Measurements from ENCODE around the gene PDCD2. TPM values are rescaled to one million over a fixed set of nuclear protein-coding genes. Genes with fewer than 3 reads are reported as not detected.

Gene PDCD2
- total and polyA plus RNA-seq, 4 donors = 19.6 to 28.3 (median 23.2) TPM

DNA sequence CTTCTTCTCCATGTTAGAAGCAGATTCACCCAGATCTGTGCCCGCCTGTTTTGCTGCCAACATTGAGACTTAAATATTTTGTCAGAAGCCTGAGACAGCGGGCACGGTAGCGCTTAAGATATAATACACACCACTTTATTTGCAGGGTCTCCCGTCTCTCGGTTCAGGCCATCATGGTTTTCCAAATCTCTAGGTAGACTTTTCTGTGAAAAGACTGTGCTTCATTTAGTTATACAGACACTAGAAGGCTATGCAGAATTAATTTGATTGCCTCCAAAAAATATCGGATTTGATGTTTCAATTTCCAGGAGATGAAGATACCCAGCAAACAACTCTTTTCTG is 29.7 kb downstream of the PDCD2 start:
- TF ChIP-seq HNF4G (IDR thresholded peaks at IDR 0.05) = no peak
- TF ChIP-seq ATF3 (IDR thresholded peaks at IDR 0.05) = no peak
- TF ChIP-seq EGR1 (IDR thresholded peaks at IDR 0.05; ENCODE audit: low read depth in 2 of 2) = no peak
- TF ChIP-seq NR2F2 (IDR thresholded peaks at IDR 0.05) = no peak
- TF ChIP-seq GABPA (IDR thresholded peaks at IDR 0.05 in 1 of 2, conservative IDR thresholded peaks at IDR 0.05 in 1 of 2) = no peak
- no peak for TF ChIP-seq MAX (IDR thresholded peaks at IDR 0.05)
- H3K4me1 ChIP-seq (ENCODE audit: control insufficient read depth in 4 of 4, insufficient read depth in 4 of 4, low read length in 3 of 4) = peaks cover 5 to 42% (median 38%) of the 10 kb centered on the region in 4 donors
- peak overlapping the region; percentile 88 to 91 (median 89) for H3K4me3 ChIP-seq (ENCODE audit: low read depth in 1 of 3, low read length in 3 of 3)
- peak overlapping the region; percentile 72 to 80 for H3K27ac ChIP-seq (ENCODE audit: low read depth in 1 of 2, low read length in 2 of 2)
- H3K9me3 ChIP-seq (ENCODE audit: control insufficient read depth in 4 of 4, low read length in 3 of 4) = no peaks in the 10 kb centered on the region
- H3K9ac ChIP-seq (ENCODE audit: low read depth in 1 of 2, low read length in 2 of 2) = peak overlapping the region; percentile 59 to 95
- H3K36me3 ChIP-seq (ENCODE audit: control insufficient read depth in 4 of 4, insufficient read depth in 3 of 4, low read depth in 1 of 4, low read length in 3 of 4) = peaks cover 0 to 2% (median 0%) of the 10 kb centered on the region in 4 donors
- WGBS = under 1% methylated on average over 7 of the region's 7 CpGs
- H3K27me3 ChIP-seq (ENCODE audit: control insufficient read depth in 4 of 4, insufficient read depth in 4 of 4, low read length in 3 of 4) = no peaks in the 10 kb centered on the region
- DNase-seq (ENCODE audit: low spot score) = no peak

- peaks cover 5 to 47% (median 41%) of the 10 kb centered on the region in 4 donors for H3K4me1 ChIP-seq (ENCODE audit: control insufficient read depth in 4 of 4, insufficient read depth in 4 of 4, low read length in 3 of 4)
- H3K9ac ChIP-seq (ENCODE audit: low read depth in 1 of 2, low read length in 2 of 2) = peak within 1 kb of the TSS; percentile 59 to 100
- WGBS = under 1% methylated on average over 51 of the region's 51 CpGs
- H3K9me3 ChIP-seq (ENCODE audit: control insufficient read depth in 4 of 4, low read length in 3 of 4) = no peaks in the 10 kb centered on the region
- TF ChIP-seq YY1 (IDR thresholded peaks at IDR 0.05) = peak; percentile 98
- TF ChIP-seq HNF4A (conservative IDR thresholded peaks at IDR 0.05) = peak; percentile 64 to 75
- peak; percentile 61 for TF ChIP-seq ATF3 (IDR thresholded peaks at IDR 0.05)
- TF ChIP-seq RAD21 (IDR thresholded peaks at IDR 0.05) = peak in 1 of 2 donors; percentile 12
- peak; percentile 22 for TF ChIP-seq FOXA1 (IDR thresholded peaks at IDR 0.05)
- peak; percentile 69 for TF ChIP-seq FOXA2 (IDR thresholded peaks at IDR 0.05)
- TF ChIP-seq ZBTB33 (IDR thresholded peaks at IDR 0.05) = peak; percentile 93
- peak; percentile 75 for TF ChIP-seq TAF1 (conservative IDR thresholded peaks at IDR 0.05)
- TF ChIP-seq EGR1 (IDR thresholded peaks at IDR 0.05; ENCODE audit: low read depth in 2 of 2) = peak; percentile 63 to 79
- TF ChIP-seq CTCF (IDR thresholded peaks at IDR 0.05; ENCODE audit: low read depth, low read length, missing input control) = no peak
- TF ChIP-seq GABPA (IDR thresholded peaks at IDR 0.05 in 1 of 2, conservative IDR thresholded peaks at IDR 0.05 in 1 of 2) = peak; percentile 97 to 100
- TF ChIP-seq RXRA (IDR thresholded peaks at IDR 0.05) = peak; percentile 96 to 98
- peak; percentile 87 for TF ChIP-seq MAX (IDR thresholded peaks at IDR 0.05)
- TF ChIP-seq JUND (IDR thresholded peaks at IDR 0.05) = peak; percentile 53 to 65
- TF ChIP-seq HNF4G (IDR thresholded peaks at IDR 0.05) = peak; percentile 37
- TF ChIP-seq SP1 (IDR thresholded peaks at IDR 0.05) = peak; percentile 91
- TF ChIP-seq REST (IDR thresholded peaks at IDR 0.05) = peak; percentile 68
- peak; percentile 99 for TF ChIP-seq NR2F2 (IDR thresholded peaks at IDR 0.05)
- H3K27me3 ChIP-seq (ENCODE audit: control insufficient read depth in 4 of 4, insufficient read depth in 4 of 4, low read length in 3 of 4) = no peaks in the 10 kb centered on the region
- H3K36me3 ChIP-seq (ENCODE audit: control insufficient read depth in 4 of 4, insufficient read depth in 3 of 4, low read depth in 1 of 4, low read length in 3 of 4) = peaks cover 0 to 2% (median 0%) of the 10 kb centered on the region in 4 donors
- H3K4me3 ChIP-seq (ENCODE audit: low read depth in 1 of 3, low read length in 3 of 3) = peak within 1 kb of the TSS; percentile 88 to 100 (median 91)
- H3K27ac ChIP-seq (ENCODE audit: low read depth in 1 of 2, low read length in 2 of 2) = peak within 1 kb of the TSS; percentile 80 to 98
- DNase-seq (ENCODE audit: low spot score) = peak; percentile 97
These were observed 30.2 kb downstream of the PDCD2 start, which contains the start of gene TBP for GRCh38 chr6:170554013-170554795. TSS of gene TBP (plus strand) at chr6:170554369. CDS start at chr6:170557030, 2,661 bp downstream.
